GM19238 (cell line): ENCODE data around the gene PANK4.

ENCODE experiments used
- DNase-seq: peaks from one replicate; pipeline ENCODE4 v3.0.0; 2011; ENCODE audit warnings: low spot score; ENCODE audit not compliant: insufficient read length

PANK4 gene

DNA sequence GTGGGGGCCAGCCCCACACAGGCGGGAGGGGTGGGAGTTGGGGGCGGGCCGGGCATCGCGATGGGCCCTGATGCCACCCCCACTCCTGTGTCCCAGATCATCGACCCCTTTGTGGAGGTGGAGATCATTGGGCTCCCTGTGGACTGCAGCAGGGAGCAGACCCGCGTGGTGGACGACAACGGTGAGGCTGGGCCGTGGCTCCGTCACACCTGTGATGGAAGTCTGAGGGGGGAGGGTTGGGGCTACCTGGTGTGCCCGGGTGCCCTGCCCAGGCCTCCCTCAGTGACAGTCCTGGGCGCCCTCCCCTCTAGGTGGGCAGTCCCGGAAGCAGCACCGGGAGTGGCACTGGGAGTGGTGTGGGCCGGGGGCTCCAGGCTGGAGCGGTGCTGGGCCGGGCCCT is 27.7 kb downstream of the PANK4 start:
- DNase-seq, result no peak

DNA sequence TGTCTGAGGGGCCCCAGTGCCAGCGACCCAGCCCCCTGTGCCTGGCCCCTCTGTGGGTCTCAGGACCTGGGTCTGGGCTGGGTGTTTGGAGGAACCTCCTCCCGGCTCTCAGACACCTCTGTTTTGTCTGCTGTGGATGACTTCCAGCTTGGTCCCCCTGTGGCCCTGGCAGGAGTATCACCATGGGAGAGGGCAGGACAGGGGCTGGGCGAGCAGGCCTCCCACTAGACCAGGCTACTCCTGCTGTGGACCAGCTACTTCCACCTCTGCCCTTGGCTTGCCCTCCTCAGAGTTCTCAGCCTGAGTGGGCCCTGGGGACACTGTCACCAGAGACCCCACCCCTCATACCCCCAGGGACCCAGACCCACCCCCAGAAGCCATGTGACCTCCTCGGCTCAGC is 28.5 kb downstream of the PANK4 start:
- no peak for DNase-seq

DNA sequence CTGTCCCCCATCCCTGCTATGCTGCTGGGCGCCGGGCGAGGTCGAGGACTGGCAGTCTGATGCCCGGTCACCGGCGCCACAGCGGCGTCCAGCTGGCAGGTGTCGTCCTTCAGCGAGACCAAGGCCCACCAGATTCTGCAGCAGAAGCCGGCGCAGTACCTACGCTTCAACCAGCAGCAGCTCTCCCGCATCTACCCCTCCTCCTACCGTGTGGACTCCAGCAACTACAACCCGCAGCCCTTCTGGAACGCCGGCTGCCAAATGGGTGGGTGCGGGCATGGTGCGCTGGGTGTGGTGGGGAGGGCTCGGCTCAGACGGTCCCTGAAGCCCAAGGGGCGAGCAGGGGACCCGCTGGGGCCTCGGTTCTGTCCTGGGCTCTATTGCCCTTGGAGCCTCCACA is 29.6 kb downstream of the PANK4 start:
- DNase-seq, result no peak

DNA sequence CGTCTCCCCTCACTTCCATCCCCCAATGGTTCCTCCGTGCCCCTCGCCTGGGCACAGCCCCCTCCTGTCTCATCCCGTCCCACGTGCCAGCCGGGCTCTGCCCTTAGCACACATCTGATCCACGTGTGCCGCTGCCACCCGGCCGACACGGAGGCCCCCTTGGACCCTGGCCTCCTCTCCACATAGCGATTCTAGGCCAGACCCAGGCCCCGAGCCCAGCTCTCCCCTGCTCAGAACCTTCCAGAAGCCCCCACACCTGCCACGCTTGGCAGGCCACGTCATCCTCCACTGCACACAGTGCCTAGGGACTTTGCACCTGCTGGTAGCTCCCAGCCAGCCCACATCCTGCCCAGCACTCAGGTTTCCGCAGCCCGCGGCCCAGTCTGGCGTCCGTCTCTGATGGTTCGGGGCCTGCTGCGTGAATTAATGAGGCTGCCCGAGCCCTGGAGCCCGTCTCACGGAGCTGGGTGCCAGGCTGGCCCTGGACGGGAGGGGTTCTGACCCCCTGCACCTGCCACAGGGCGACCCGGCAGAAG is 30.2 kb downstream of the PANK4 start:
- DNase-seq, result peak; percentile 78

DNA sequence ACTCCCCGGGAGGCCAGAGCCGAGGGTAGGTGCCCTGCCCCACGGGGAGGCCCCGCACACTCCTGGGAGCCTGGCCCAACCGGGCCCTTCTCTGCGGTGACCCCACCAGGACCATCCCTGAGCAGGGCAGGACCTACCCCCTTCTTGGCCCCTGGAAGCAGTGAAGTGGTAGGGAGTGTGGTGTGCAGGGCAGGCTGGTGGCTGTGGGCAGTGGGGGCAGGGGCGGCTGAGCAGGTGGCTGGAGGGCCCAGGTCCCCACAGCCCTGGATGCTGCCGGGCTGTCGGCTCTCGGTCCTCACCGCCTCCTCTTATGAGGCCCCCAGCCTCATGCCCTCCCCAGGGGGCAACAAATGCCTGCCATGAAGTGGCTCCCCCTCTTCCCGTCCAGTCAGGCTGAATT is 30.9 kb downstream of the PANK4 start:
- DNase-seq, result no peak

DNA sequence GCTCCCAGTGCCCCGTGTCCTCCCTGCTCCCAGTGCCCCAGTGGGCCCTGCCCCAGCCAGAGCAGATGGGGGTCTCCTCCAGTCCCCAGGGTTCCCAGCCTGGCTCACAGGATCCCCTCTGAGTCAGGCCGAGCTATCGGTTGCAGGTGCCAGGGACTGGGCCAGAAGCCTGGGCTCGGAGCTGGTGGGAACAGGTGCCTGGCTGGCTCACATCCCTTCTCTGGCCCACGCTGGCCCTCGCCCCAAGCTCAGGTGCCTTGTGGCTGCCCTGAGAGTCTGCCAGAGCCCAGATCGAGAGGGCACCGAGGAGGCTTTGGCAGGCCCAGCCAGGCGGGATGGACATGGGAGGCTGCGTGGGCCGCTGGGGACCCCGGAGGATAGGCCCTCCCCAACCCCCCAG is 31.4 kb downstream of the PANK4 start:
- DNase-seq, result no peak

DNA sequence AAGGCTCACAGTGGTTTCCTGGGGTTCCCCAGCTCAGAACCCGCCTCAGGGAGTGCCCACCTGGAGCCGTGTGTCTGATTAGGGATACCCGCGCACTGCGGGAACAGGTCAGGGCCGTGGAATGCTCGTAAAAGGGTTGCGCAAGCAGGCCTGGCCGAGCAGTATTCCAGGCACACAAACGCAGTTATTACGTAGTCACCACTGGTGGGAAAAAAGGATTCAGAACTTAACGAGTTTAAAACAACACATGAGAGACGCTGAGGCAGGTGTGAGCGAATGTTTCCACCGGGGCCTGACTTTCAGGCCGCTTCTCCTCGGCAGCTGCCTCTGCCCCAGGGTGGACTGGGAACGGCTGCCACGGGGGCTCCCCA is 32.1 kb downstream of the PANK4 start:
- DNase-seq, result no peak

DNA sequence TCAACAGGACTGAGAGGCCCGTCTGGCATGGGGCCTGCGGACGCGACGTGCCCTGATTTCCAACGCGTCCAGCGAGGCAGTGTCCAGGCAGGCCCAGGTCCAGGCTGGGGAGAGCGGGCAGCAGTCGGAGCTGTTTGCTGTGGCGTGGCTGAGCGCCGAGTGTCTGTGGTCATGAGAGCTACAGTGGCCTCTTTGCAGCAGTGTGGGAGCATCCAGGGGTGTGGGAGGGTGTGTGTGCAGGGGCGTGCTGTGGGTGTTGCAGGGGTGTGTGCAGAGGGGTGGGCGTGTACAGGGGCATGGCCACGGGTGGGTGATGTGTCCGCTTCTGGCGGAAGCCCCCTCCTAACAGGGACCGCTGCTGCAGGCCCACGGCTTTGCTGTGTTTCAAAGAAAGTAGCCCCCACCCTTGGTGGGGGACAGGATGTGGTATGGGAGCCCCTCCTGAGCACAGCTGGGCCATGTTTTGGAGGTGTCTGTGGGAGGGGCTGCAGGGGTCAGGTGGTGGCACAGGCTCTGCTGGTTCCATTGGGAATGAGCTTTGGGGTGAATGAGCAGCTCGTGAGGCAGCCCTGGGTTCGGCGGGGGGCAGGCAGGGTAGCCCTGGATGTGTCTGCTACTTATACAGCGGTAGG is 32.6 kb downstream of the PANK4 start:
- no peak for DNase-seq

DNA sequence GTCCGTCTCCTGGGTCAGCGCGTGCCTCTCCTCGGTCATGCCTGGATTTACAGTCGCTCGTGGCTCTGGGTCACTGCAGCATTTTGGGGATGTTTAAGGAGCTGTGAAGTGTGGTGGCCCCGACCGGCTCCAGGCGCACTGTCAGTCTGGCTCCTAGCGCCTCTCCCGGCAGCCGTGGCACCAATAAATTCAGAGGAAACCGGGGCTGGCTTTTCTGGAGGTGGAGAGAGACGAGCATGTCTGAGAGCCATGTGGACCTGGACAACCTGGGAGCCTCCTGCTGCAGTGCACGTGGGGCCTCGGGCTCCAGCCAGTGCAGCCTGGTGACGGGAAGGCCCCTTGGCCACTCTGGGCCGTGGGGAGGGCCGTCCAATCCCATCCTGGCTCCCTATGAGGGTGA is 33.2 kb downstream of the PANK4 start:
- DNase-seq, result no peak

DNA sequence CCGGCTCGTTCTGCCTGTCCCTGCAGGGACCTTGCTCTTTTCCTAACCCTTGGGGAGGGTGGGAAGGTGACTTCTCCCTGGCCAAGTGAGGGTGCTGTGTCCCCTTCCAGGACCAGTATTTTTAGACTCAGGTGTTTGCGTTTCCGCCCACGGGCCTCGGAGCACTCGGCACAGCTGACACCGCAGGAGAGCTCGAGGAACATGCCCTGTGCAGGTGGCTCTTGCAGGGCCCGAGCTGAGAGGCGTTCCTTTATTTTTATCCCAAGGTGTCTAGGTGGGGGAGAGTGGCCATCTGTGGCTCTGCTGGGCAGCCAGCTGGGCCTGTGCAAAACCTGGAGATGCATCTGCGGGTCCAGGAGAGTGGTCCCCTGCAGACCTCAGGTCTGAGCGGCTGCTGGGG is 34.3 kb downstream of the PANK4 start:
- DNase-seq, result no peak

DNA sequence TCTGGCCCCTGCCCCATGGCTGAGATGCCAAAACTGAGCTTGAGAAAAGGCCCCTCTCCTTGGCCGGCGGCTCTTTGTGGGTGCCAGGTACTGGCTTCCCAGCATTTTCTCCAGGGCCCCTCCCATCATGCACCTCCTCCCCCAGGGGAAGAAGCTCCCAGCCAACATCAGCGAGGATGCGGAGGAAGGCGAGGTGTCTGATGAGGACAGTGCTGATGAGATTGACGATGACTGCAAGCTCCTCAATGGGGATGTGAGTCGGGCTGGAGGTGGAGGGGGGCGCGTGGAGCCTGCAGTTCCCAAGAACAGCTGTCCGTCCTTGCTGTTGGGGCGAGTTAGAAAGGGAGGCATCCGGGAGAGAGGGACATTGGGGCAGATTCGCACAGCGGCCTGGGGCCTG is 36.8 kb downstream of the PANK4 start:
- DNase-seq, result no peak

DNA sequence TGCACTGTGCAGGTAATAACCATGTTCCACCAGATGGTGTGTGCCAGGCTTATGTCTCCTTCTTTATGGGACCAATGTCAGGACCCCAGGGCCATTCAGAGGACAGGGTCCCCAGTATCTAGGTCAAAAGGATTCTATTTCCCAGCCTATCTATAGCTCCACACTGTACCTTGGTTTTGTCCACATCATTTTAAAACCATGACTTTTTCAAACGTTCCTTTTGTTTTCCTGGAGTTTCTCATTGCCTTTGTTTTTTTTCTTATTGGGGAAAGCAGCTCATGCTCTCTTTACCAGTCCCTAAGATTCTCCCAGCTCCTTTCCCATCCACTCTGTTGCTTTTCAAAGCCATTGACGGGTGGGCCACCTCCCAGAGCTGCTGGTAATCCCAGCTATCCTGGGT is 37.7 kb downstream of the PANK4 start:
- no peak for DNase-seq

DNA sequence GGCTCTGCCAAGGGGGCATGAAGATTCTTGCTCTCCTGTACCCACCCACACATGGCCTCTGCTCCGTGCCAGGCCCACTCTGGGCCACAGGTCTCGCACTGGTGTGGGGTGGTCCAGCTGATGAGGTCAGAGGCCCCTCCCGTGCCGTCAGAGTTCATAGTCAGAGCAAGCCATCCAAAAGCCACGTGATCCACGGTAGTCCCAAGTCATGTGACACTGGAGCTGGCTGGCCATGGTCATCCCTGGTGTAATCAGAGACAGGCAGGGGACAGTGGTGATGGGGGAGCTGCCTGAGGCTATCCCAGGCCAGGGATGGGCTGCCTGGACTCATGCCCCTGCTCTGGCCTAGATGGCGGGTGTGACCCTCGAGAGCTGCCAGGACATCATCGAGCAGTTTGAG is 39.8 kb downstream of the PANK4 start:
- DNase-seq, result no peak

DNA sequence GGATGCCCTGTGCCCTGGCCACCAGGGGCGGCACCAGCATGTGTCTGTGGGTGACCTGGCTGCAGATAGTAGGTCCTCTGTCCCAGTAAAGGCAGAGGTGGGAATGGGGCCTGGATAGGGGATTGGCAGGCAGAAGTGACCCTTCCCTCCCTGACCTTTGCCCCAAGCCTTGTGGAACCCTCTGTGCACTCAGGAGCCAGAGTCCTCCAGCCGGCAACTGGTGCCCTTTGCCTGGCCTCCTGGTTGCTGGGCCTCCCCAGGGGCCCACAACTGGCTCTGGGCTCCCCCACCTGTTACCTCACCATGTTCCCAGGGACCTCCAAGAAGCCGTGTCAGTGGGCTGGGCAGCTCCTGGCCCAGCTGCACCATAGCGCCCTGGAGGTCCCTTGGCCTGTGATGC is 40.4 kb downstream of the PANK4 start:
- no peak for DNase-seq

DNA sequence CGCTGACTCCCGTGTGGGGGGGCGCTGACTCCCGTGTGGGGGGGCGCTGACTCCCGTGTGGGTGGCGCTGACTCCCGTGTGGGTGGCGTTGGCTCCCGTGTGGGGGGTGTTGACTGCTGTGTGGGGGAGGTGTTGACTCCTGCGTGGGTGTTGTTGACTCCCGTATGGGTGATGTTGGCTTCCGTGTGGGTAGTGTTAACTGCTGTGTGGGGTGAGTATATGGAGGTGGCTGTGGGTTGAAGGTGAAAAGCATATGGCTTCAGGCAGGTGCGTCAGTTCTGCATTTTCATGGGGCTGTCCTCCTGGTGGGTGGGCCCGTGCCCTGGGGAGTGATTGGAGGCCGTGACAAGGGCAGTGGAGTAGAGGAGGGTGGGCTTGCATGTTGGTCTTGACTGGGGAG is 42.4 kb downstream of the PANK4 start:
- no peak for DNase-seq

DNA sequence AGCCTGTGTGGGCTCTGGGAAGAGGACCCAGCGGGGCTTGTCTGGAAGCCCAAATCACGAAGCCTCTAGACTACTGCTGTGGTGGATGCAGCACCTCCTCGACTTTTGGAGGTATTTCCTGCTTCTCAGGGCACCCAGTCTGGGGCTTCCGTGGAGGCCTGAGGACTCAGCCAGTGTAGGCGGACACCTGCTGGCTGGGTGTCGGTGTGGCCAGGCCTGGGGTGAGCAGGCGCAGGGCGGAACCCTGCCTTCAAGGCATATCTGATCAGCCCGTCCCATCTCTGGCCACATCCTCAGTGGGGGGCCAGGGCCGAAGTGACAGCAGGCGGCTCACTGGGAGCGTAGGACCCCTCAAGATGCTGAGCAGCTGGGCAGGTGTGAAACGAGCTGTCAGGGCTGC is 43.4 kb downstream of the PANK4 start:
- no peak for DNase-seq

DNA sequence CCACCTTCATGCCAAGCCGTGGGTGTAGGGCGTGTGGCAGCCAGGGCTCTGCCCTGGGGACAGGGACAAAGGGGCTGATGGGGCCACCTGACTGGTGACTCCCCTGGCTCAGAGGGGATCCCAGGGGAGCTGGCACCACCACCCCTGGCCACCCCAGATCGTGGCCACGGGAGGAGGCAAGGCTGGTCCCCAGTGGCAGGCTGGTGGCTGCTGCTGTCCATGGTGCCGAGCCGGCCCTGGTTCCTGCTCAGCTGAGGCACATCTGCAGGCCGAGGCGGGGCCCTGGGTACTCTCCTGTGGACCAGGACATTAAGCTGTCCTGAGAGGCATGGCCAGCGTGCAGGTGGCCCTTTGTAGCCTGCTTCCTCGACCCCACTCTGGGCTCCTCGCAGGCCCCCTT is 43.8 kb downstream of the PANK4 start:
- DNase-seq, result no peak

DNA sequence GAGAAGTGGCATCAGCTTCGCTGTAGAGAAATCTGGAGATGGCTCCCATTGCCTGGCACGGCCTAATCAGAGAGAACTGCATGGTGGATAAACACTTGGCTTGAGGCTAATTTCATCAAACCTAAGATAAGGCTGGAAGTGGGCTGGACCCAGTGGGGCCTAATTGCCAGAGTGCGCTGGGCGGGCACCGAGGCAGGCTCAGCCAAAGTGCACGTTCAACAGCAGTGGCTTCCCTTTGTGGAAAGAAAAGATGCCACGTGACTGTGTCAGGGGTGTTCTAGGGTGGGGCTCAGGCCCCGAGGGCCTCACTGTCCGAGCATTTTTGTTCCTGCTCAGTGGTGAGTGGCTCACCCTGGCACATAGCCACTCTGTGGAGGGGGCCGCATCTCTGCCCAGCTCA is 44.5 kb downstream of the PANK4 start:
- DNase-seq, result no peak

DNA sequence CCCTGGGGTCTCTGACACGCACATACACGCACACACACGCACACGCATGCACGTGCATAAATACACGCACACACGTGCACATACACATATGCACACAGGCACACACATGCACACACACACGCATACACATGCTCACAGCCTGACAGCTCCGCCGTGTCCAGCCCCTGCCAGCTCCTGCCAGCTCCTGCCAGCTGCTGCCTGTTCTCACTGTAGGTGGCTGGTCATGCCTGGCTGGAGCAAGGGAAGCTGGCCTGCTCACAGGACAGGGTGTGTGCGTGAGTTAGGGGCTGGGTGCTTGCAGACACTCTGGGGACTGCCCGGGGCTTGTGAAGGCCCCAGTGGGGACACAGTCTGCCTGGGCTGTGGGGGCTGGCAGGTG is 45.4 kb downstream of the PANK4 start:
- no peak for DNase-seq

DNA sequence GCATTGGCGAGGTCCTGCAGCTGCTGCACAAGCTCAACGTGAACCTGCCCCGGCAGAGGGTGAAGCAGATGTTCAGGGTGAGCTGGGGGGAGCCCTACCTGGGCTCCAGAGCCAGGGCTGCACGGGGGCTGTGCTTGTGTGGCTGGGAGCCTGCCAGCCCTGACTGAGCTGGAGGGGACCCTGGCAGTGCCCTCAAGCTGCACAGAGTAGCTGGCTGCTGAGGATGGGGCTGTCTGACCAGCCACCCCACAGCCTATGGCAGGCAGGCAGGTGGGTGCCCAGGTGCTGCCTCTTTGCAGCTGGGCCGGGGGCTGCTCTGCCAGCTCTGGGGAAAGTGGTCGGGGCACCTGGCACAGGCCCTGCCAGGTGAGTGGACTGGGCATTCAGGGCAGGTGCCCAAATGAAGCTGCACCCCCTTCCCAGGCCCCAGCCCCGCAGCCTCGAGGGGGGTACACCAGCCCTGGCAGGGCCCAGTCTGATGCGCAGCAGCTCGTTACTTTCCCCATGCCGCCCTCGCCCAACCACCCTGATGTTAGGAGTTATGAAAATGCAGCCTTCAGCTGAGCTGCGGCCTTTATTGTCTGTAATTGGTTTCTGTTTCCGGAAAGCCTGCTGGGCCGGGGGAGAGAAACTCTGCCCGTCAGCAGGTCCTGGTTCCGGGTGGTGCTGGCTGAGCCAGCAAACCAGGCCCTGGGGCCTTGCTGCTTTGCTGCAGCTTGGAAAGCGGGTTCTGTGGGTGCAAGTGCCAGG is 46.0 kb downstream of the PANK4 start:
- no peak for DNase-seq

DNA sequence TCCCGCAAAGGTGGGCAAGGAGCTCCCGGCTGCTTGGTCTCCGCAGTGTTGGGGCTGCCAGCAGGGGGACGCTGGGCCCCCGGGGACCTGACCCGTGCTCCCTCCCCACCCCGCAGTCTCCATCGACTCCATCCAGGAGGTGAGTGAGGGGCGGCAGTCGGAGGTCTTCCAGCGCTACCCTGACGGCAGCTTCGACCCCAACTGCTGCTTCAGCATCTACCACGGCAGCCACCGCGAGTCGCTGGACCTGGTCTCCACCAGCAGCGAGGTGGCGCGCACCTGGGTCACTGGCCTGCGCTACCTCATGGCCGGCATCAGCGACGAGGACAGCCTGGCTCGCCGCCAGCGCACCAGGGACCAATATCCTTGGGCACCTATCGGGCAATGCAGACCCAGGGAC is 46.8 kb downstream of the PANK4 start:
- no peak for DNase-seq

DNA sequence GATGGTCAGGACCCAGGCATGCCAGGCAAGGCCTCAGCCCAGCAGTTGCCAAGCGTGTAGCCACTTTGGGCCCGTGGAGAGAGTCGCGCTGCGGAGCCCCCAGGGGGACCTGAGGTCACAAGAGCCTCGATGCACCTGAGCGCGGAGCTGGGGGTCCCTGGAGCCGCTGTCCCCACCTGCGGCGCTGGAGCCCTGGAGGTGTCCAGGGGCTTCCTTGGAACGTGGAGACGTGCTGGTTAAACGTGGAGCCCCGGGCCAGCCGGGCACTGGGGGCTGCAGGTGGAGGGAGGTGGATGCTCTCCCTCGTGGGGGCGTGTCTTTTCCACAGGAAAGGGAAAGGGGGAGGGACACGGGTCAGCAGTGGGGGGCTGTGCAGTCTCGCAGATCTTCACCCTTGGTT is 47.2 kb downstream of the PANK4 start:
- DNase-seq, result no peak

DNA sequence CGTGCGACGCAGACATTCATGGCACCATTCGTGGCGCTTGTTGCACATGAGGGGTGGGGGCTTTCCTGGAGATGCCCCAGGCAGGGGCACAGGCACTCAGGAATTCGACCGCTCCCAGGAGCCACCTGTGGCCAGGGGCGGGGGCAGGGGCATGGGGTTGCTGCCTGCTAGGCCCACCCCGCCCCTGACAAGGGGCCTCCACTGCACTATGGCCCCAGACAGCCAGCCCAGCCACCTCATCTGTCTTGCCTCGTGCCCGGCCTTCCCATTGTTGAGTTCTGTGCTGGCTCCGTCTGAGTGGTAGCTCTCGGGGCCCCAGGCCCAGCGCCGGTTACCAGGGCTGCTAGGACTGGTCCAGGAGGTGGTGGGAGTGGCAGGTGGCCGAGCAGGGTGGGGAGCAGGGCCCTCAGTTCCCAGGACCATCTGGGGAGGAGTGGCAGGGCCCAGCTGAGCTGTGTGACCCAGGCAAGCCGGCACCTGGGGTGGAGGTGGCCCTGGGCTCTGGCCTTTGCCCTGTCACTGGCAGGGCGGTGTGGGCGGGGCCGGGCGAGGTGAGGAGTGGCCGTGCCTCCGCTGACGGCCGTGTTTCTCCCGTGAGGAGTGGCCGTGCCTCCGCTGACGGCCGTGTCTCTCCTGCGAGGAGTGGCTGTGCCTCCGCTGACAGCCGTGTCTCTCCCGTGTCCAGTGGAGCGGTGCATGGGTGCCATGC is 48.5 kb downstream of the PANK4 start:
- DNase-seq, result no peak
